Mucosa of descending colon (tissue), 3 donors: ENCODE results near the gene PRMT2. TPM values are rescaled to one million over a fixed set of nuclear protein-coding genes. Genes with fewer than 3 reads are reported as not detected.
"Not testable (repeated sequence)": the region's sequence is repeated elsewhere in the genome, so short reads cannot be mapped to it uniquely, and the experiment has no call there.

Source experiments
- ATAC-seq: fragments of 200-7000 bp; cut with Tn5 transposase; one replicate; pipeline ENCODE4 v1.9.1; 2020; ENCODE audit warnings: mild to moderate bottlenecking, moderate library complexity
- DNase-seq, 3 donors: peaks; one replicate each; pipeline ENCODE4 v3.0.0-alpha.2; 2020
- H3K36me3 ChIP-seq: fragments of 200-600 bp; one replicate; pipeline ENCODE4 v1.8.0; 2021; ENCODE audit warnings: low read depth, mild to moderate bottlenecking
- H3K4me1 ChIP-seq: fragments of 200-600 bp; one replicate; pipeline ENCODE4 v1.8.0; 2021; ENCODE audit warnings: low read depth, mild to moderate bottlenecking
- H3K4me3 ChIP-seq: fragments of 200-600 bp; one replicate; pipeline ENCODE4 v1.8.0; 2021; ENCODE audit warnings: mild to moderate bottlenecking
- H3K9me3 ChIP-seq: fragments of 200-600 bp; one replicate; pipeline ENCODE4 v1.8.0; 2021; ENCODE audit warnings: mild to moderate bottlenecking
- intact Hi-C, 2 donors: fragments of 100-400 bp; cut with DNase I in 1 of 2; cut with micrococcal nuclease in 1 of 2; formaldehyde crosslinking; loops; one replicate each; pipeline versions ENCODE4 v1.11.0 to v1.11.1; 2022; cut with DNase I, micrococcal nuclease
- total RNA-seq, 3 donors: library from RNA; stranded (reverse); fragmentation: NEBNext Ultra II Directional in 2 of 3; extraction: Animal tissue kit (Norgen Biotek cat#: 25700) in 2 of 3; gene quantifications; one replicate each; pipeline versions ENCODE4 v1.2.1 to v1.2.4, GENCODE V29; 2021 to 2023
- TF ChIP-seq, protein P1 (sequence below): fragments of 200-600 bp; IDR thresholded peaks from one replicate; pipeline ENCODE4 v1.8.0; 2022; ENCODE audit warnings: antibody characterized with exemption, mild to moderate bottlenecking
- donor health status: DM: no; HTN: no; CAD: no; lungs with moderate emphysema.
- donor health status: DM: no; HTN: no; CAD: no.
- donor health status: DM: no; HTN: yes; CAD: no.

PRMT2 gene
- total RNA-seq, 3 donors from 2014 or later = 62.7 to 122 (median 71.1) TPM

DNA sequence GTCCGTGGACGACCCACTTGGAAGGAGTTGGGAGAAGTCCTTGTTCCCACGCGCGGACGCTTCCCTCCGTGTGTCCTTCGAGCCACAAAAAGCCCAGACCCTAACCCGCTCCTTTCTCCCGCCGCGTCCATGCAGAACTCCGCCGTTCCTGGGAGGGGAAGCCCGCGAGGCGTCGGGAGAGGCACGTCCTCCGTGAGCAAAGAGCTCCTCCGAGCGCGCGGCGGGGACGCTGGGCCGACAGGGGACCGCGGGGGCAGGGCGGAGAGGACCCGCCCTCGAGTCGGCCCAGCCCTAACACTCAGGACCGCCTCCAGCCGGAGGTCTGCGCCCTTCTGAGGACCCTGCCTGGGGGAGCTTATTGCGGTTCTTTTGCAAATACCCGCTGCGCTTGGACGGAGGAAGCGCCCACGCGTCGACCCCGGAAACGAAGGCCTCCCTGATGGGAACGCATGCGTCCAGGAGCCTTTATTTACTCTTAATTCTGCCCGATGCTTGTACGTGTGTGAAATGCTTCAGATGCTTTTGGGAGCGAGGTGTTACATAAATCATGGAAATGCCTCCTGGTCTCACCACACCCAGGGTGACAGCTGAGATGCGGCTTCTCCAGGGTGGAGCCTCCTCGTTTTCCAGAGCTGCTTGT, 32.4 kb downstream of the PRMT2 start:
- peak; percentile 65 for ATAC-seq
- H3K4me3 ChIP-seq = no peak overlapping the region
- intact Hi-C loops = no loop called here

GRCh38 chr21:46668381-46668780, 32.9 kb downstream of the PRMT2 start:
- intact Hi-C loops = no loop called here
- ATAC-seq = no peak
- TF ChIP-seq, protein P1, sequence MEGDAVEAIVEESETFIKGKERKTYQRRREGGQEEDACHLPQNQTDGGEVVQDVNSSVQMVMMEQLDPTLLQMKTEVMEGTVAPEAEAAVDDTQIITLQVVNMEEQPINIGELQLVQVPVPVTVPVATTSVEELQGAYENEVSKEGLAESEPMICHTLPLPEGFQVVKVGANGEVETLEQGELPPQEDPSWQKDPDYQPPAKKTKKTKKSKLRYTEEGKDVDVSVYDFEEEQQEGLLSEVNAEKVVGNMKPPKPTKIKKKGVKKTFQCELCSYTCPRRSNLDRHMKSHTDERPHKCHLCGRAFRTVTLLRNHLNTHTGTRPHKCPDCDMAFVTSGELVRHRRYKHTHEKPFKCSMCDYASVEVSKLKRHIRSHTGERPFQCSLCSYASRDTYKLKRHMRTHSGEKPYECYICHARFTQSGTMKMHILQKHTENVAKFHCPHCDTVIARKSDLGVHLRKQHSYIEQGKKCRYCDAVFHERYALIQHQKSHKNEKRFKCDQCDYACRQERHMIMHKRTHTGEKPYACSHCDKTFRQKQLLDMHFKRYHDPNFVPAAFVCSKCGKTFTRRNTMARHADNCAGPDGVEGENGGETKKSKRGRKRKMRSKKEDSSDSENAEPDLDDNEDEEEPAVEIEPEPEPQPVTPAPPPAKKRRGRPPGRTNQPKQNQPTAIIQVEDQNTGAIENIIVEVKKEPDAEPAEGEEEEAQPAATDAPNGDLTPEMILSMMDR = no peak
- Histone ChIP-seq H3K4me3 (no peak overlapping the region), H3K9me3 (no peaks in the 10 kb centered on the region), H3K36me3 (no peaks in the 10 kb centered on the region), H3K4me1 (peaks cover 13% of the 10 kb centered on the region)
- no peak for DNase-seq

More for the DNA sequence above, 32.4 kb downstream of the PRMT2 start:
- H3K4me1 ChIP-seq = peaks cover 13% of the 10 kb centered on the region
- H3K36me3 ChIP-seq = no peaks in the 10 kb centered on the region
- TF ChIP-seq, protein P1 = no peak
- no peak for DNase-seq
- no peaks in the 10 kb centered on the region for H3K9me3 ChIP-seq

DNA sequence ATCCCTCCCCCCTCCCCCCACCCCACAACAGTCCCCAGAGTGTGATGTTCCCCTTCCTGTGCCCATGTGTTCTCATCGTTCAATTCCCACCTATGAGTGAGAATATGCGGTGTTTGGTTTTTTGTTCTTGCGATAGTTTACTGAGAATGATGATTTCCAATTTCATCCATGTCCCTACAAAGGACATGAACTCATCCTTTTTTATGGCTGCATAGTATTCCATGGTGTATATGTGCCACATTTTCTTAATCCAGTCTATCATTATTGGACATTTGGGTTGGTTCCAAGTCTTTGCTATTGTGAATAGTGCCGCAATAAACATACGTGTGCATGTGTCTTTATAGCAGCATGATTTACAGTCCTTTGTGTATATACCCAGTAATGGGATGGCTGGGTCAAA, 33.4 kb downstream of the PRMT2 start:
- DNase-seq, H3K4me3 ChIP-seq, H3K36me3 ChIP-seq, H3K9me3 ChIP-seq, ATAC-seq, intact Hi-C loops: not testable (repeated sequence)
- peaks cover 13% of the 10 kb centered on the region for H3K4me1 ChIP-seq

GRCh38 chr21:46674430-46675007, 39.0 kb downstream of the PRMT2 start:
- Histone ChIP-seq H3K36me3 (no peaks in the 10 kb centered on the region), H3K4me1 (no peaks in the 10 kb centered on the region), H3K4me3 (no peak overlapping the region), H3K9me3 (no peaks in the 10 kb centered on the region)
- intact Hi-C loops = no loop called here
- no peak for DNase-seq
- ATAC-seq = no peak
- TF ChIP-seq, protein P1 = no peak

DNA sequence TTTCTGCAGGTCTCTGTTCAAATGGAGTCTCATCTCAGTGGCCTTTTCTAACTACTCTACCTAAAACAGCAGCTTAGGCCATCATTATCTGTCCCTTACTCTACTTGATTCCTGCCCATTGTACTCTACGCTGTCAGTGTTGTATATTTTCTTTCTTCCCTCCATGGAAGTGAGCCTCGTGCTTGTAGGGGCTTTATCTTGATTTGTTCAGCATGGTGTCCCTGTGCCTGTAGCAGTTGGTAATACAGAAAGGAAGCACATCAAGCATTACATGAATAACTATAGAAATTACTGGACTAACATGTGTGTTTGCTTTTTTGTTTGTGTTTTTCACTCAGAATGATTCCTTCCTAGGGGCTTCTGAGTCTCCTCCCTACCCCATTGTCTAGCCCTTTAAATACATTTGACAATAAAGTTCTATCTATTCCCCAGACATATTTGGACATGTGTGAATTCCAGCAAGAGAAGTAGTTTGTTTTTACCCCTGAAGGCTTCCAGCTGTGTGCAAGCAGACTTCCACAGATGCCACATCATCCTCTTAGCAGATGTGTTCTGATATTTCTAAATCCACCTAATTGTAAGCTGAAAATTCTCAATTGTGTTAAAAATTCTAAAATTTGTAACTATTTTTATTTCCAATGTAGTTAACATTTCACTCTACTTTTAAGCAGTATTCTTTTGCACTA, 40.3 kb downstream of the PRMT2 start:
- no peak for ATAC-seq
- Histone ChIP-seq H3K4me1 (no peaks in the 10 kb centered on the region), H3K36me3 (no peaks in the 10 kb centered on the region), H3K4me3 (no peak overlapping the region), H3K9me3 (no peaks in the 10 kb centered on the region)
- no peak for DNase-seq
- intact Hi-C loops = no loop called here
- TF ChIP-seq, protein P1 = no peak

- H3K9me3 ChIP-seq, DNase-seq, H3K36me3 ChIP-seq, H3K4me1 ChIP-seq, H3K4me3 ChIP-seq, intact Hi-C loops, ATAC-seq: not testable (repeated sequence)
These were observed 41.1 kb downstream of the PRMT2 start for GRCh38 chr21:46676542-46676941.

GRCh38 chr21:46681593-46681992, 46.1 kb downstream of the PRMT2 start:
- ATAC-seq, H3K4me1 ChIP-seq, intact Hi-C loops, H3K36me3 ChIP-seq, DNase-seq, H3K4me3 ChIP-seq, H3K9me3 ChIP-seq: not testable (repeated sequence)

DNA sequence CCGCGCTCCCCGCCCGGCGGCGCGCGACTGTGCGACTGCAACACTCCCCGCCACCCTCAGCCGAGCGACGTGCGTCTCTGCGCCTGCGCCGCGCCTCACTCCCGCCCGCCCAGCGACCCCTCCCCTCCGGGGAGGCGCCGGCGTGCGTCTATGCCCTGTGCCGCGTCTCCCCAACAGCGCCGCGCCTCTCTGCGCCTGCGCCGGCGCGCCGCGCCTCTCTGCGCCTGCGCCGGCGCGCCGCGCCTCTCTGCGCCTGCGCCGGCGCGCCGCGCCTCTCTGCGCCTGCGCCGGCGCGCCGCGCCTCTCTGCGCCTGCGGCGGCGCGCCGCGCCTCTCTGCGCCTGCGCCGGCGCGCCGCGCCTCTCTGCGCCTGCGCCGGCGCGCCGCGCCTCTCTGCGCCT, 63.2 kb downstream of the PRMT2 start:
- DNase-seq, ATAC-seq: not testable (repeated sequence)

DNA sequence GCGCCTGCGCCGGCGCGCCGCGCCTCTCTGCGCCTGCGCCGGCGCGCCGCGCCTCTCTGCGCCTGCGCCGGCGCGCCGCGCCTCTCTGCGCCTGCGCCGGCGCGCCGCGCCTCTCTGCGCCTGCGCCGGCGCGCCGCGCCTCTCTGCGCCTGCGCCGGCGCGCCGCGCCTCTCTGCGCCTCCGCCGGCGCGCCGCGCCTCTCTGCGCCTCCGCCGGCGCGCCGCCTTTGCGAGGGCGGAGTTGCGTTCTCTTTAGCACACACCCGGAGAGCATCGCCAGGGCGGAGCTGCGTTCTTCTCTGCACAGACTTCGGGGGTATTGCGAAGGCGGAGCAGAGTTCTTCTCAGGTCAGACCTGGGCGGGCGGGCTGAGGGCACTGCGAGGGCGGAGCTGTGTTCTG, 63.6 kb downstream of the PRMT2 start:
- H3K9me3 ChIP-seq, H3K4me3 ChIP-seq, intact Hi-C loops, H3K4me1 ChIP-seq, H3K36me3 ChIP-seq: not testable (repeated sequence)
- DNase-seq (peak in 1 of 3 donors; percentile 46), ATAC-seq (peak; percentile 60)

More for the DNA sequence above, 63.2 kb downstream of the PRMT2 start:
- H3K4me1 ChIP-seq, H3K36me3 ChIP-seq, H3K4me3 ChIP-seq, intact Hi-C loops, H3K9me3 ChIP-seq: not testable (repeated sequence)
